NCI-H1436 (cell line): ENCODE results near the gene RPL23.

Experiments used
- DNase-seq: peaks from one replicate; lab custom pipeline; 2025; lab: John Stamatoyannopoulos, UW

The RPL23 gene

DNA sequence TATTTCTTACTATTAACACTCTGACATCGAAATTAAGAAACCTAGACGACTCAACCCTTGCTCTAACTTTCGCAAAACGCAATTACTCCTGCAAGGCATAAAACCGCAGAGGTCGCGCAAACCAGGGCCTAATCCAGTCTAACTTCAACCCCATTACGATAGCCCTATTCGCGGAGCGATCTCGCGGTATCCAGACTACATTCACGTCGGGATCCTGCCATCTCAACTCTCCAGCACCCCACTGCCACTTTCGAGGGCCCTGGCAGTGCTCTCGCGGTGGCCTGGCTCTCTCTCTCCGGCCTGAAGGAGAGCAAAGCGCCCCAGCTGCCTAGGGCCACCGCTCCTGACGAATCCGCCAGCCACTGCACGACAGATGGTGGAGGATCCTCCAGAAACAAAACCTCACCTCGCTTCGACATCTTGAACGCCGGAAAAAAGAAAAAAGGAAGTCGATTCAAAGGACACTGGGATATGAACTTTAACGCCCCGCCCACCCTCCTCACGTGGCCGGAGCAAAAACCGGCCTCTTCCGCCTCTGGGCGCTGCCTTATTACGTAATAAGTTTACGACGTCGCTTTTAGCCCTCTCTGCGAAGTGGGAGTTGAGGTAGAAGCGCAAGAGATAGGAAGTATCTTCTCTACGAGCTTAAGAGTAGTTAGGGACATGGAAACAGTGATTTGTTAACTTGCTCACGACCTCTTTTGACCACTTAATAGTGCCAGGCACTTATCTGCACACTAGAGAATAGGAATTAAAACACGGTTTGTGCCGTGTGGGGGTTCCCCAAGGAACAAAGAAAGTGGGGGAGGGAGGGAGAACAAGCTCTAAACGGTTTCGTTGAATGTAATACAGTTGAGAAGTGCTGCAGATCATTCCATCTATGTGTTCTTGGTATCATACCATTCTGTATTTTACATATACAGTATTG, at the start of gene RPL23:
TSS of gene RPL23 (minus strand) at position 430 of the 928 bp plus-strand sequence. CDS start at position 419, 11 bp downstream.
- peak; percentile 99 for DNase-seq

DNA sequence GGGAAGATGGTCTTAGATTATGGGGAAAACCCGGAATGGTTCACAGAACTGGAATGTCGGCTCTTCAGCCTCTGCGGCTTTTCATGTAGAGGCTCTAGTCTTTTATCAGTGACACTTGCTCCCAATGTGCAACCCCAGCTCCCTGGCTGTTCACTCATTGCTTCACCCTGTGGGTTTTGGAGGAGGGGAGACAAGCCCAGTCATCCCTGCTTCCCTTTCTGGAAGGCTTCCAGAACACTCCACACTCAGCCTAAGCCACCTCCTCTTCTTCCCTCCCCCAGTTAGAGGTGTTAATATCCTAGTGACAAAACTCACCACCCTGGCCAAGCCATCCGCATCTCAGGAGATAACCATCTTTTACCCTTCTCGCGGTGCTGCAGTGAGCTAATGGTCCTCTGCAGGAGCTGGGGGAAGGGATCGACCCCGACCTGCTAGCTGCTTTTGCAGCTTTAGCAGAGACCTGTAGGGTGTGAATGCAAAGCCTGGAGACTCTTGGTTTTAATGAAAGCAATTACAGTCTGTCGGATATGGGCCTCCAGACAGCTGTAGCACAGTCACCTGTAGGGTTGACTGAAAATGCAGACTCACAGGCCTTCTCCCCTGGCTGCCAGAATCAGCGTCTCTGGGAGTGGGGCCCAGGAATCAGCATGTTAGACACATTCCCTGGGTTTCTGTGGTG, 47.6 kb upstream of the RPL23 start:
- DNase-seq, result no peak

DNA sequence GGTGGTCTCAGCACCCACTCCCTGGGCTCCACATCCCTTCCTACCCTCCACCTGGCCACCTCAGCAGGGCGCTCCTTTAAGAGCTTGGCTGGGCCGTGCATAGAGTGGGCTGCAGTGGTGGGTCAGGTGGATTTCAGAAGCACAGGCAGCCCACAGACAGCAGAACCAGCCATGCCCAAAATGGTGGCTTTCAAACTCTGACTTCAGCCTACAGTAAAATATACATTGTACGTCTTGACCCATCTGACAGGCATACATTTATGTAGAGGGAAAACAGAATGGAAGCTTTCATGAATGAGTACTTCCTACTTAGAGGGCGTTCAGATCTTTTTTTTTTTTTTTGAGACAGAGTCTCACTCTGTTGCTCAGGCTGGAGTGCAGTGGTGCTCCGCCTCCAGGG, 45.9 kb upstream of the RPL23 start:
- no peak for DNase-seq

DNA sequence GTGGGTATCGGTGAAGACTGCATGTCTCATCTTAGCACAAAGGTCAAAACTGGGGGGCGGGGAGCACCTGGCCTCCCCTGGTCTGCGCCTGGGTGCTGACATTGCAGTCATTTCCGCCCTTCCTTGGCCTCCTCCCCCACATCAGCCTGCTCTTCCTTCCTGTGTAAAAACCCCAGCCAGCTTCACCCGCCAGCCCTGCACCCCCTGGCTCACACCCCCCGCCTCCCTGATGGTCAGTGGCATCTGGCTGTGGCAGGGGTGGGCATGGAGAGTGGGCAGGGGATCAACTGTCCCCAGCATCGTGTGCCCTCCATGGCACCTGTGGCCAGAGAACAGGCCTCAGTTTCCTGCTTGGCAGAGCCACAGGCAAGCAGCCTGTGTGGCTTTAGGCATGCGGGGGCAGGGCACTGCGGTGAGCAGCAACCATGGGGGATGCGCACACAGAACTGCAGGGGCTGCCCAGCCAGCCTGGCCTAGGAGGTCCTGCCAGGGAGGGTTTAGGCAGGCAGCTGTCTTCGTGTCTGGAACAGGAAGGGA, 45.4 kb upstream of the RPL23 start:
- DNase-seq, result no peak

DNA sequence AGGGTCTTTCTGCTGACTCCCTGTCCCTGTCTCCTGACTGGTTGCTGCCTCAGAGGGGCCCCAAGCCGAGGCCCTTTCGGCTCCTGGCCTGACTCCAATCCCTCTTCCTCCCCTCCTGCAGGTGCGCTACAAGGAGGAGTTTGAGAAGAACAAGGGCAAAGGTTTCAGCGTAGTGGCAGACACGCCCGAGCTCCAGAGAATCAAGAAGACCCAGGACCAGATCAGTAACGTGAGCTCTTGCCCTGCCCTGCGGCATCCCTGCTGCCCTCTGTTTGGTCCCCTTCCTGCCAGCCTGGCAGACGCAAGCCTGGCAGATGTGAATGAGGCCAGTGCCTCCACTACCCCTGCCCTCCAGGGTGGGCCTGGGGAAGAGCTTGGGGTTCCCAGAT, 44.8 kb upstream of the RPL23 start:
- DNase-seq, result no peak

DNA sequence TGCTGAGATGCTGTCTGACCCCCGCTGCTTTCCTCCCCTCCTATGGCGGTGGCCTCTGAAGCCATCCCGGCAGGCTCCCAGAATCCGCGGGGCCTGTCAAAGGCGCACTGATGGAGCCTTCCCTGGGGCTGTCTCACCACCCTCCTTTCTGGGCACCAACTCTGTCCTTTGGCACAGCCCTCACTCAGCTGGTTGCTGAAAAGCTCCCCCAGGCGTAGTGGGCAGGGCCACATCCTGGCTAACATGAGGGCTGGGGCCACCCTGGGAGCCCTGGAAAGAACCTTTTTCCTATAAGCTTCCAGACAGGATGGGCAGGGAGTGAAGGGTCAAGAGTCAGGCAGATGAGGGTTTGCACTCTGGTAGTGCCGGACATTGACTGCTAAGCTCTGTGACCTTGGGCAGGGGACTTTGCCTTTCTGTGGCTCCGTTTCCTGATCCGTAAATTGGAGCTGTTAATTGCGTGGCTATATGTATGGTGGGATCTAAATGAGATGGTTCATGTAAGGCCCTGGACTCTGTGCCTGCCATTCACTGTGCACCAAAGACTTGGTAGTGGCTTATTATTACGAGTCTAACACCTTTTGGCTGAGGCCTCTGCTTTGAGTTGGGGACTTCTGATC, 44.3 kb upstream of the RPL23 start:
- DNase-seq, result no peak

DNA sequence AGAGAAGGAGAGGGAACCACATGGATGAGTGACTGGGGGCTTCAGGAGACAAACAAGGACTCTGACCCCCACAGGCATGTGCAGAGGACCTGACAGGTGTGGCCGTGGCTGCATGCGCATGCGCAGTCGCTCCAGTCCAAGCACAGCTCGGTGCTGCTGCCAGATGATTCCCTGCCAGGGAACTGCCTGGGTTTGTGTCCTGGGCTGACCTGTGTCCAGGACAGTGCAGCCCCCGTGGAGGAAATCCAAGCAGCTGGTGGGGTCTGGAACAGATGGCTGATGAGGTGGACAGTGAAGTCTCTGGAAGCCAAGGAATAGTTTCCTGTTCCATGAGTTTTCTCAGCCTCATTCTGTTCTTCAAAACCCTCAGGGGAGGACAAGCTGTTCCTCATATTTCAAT, 43.7 kb upstream of the RPL23 start:
- DNase-seq, result no peak

DNA sequence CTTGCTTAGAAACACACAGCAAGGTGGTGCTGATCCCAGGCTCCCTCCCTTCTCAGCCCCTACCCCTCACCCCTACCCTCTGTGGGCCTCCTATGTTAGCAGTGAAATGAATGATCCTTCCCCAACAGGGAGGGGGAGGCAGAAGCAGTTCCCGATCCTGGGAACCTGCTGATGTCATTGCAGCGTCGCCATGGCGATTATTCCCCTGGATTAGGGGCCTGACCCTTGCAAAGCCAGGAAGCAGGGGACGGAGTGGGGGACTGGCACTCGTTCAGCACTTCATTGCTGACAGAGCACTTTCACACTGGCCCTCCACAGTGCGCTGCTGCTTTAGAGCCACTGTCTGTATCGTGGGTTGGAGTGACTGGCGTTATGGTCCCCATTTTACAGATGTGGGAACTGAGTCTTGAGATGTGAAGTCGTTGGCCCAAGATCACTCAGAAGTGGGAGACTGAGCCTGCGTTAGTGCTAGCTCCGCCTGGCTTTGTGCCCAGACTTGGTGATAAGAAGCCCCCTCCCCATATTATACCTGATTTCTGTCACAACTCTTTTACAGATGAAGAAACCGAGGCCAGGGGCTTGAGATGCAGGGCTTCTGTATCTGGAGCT, 42.9 kb upstream of the RPL23 start:
- no peak for DNase-seq

DNA sequence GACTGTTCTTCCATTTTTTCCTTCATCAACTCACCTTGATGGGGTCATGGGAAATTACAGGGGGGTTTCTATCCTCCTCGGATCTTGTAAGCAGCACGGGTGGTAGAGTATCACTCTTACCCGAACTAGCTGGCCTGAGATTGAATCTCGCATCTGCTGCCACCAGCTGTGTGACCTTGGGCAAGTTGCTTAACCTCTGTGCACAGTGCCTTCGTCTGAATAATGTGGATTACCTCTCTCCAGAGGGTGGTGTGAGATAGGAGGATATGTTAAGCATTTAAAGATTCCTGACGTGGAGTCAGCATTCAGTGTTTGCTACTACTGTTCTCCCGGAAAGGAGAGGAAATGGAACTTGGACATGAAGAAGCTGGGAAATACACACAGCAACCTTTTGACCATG, 40.8 kb upstream of the RPL23 start:
- no peak for DNase-seq

DNA sequence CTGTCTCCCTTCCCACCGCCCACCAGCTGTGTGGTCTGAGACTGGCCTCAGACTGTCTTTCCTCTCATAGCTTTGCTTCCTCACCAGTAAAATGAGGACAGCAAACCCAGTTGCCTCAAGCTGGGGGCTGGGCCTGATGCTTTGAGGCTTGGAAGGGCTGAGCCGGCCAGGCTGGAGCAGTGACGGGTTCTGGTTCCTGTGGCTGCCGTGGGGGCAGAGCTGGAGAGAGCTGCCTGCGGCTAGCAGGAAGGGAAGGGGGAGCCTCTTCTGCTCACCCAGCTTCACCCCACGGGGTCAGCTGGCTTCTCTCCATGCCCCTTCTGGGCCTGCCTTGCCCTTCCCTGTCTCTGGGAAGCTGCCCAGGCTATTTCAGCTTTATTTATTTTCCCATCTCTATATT, 40.1 kb upstream of the RPL23 start:
- DNase-seq, result no peak

DNA sequence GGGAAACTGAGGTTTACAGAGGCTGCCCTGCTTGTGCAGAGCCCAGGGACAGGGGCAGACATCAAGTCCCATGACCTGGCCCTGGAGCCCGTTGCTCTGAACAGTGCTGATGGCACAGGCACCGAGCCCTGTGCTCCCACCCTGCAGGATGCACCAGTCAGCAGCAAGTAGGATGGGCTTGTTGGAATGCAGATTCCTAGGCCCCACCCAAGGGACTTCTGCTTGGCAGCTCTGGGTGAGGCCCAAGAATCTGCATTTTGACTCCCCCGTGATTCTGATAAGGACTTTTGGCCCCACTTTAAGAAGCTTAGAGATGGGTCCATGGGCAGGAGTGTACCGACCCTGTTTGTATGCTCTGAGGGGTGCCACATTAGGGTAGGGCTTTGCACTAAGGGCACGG, 39.6 kb upstream of the RPL23 start:
- DNase-seq, result no peak

DNA sequence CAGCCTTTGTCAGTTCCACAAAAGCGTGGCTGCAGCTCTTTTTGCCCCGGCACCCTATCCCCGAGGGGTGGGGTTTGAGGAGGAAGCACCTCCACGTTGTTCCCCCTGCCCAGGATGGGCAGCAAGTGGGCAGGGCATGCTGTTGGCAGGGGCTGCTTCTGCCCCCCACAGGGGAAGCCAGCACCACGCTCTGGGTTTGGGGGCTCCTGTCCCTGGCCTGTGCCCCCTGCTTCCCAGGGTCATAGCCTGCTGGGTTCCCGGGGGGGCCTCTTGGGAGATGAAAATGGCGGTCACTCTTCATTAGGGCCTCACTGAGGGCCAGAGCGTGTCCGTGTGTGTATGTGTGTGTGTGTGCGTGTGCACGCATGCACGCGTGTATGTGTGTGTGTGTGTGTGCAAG, 39.1 kb upstream of the RPL23 start:
- DNase-seq, result no peak

DNA sequence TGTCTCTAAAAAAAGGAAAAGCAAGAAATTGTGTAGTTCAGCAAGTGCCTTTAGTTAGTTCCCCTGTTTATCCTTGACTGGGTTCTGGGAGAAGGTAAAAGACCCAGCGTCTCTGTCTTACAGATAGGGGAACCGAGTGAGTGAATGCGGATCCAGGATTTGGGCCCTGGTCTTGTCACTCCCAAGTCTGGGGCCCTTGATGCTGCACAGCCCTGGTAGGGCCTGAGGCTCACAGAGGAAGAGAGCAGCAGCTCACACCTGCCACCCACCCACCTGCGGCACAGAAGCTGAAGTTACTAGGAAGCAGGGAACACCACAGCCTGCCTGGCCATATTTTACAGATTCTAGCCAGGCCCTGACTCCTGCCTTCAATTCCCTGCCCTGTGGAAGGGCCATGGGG, 38.6 kb upstream of the RPL23 start:
- no peak for DNase-seq

DNA sequence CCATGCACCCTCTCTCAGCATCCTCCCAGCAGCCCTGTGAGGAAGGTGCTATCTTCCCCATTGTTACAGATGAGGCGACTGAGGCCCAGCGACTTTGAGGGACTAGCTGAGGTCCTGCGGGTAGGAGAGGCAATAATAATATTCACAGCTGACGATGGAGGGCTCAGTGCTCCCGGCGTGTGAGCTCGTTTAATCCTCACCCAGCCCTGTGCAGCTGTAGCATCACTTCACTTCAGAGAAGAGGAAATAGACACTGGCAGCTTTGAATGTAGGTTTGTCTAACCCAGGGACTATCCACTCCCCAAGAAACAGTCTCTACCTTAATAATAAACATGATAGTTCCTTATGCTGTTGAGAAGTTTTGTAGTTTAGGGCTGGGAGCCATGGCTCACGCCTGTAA, 37.9 kb upstream of the RPL23 start:
- no peak for DNase-seq

DNA sequence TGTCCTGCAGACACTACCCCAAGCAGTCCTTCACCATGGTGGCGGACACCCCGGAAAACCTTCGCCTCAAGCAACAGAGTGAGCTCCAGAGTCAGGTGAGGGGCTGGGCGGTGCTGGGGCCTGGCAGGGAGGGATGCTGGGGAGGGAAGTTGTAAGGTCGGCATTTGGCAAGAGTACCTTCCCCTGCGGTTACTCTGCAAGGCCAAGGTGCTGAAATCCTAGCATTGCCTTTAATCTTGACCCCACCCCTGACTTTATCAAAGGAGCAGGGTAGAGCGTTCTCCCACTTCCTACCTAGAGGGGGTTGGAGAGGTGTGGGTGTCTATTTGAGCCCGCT, 36.9 kb upstream of the RPL23 start:
- no peak for DNase-seq

DNA sequence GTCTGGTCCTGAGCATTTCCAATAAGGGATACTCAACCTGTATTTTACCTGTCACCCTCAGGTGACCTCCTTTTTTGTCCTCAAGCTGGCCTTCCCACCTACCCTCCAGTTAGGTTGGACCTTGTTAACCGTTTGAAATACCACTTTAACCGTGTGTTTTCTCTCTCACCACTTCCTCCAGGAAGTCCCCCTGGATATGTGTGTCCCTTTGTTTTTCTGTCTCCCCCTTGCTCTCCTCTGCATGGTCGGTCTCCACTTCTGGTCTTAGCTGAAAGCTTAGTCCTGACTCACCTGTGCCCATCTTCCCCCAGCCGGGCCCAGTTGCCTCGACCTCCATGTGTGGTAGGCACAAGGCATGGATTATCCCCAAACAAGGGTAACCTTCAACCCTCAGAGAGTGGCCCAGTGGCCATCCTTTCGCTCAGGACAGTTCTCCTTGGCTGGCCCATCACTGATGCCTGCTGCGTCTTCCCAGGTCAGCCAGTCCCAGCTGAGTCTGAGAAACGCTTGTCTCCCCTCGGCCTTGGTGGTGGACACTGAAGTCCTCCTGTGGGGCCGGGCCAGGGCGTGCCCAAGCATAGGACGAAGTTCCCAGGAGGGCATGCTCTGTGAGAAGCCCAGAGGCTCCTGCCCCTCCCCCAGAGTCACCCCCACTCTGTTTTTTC, 36.4 kb upstream of the RPL23 start:
- no peak for DNase-seq

DNA sequence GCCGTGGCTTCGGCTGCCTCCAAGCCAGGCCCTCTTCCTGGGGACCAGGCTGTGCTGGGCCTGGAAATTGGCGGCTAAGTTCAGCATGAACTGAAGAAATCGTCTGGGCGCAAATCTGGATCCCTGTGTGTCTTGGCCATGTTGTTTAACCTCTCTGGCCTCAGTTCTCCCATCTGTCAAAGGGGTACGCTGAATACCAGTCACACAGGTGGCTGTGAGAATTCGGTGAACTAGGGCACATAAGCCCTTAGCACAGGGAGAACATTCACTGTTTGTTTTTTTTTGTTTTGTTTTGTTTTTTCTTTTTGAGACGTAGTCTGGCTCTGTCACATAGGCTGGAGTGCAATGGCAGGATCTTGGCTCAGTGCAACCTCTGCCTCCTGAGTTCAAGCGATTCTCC, 35.3 kb upstream of the RPL23 start:
- DNase-seq, result no peak

DNA sequence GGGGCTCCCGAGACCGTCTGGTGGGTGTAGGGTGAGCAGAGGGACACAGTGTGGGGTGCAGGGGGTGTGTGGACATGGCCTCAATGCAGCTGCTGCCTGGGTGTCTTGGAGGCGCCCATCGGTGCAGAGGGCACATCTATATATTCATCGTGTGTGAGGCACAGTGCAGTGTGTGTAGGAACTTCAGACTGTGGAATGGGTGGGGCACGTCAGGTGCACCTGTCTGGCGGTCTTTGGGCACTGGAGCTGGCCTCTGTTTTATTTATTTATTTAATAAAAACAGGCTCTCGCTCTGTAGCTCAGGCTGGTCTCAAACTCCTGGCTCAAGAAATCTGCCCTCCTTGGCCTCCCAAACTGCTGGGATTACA, 33.1 kb upstream of the RPL23 start:
- DNase-seq, result no peak

DNA sequence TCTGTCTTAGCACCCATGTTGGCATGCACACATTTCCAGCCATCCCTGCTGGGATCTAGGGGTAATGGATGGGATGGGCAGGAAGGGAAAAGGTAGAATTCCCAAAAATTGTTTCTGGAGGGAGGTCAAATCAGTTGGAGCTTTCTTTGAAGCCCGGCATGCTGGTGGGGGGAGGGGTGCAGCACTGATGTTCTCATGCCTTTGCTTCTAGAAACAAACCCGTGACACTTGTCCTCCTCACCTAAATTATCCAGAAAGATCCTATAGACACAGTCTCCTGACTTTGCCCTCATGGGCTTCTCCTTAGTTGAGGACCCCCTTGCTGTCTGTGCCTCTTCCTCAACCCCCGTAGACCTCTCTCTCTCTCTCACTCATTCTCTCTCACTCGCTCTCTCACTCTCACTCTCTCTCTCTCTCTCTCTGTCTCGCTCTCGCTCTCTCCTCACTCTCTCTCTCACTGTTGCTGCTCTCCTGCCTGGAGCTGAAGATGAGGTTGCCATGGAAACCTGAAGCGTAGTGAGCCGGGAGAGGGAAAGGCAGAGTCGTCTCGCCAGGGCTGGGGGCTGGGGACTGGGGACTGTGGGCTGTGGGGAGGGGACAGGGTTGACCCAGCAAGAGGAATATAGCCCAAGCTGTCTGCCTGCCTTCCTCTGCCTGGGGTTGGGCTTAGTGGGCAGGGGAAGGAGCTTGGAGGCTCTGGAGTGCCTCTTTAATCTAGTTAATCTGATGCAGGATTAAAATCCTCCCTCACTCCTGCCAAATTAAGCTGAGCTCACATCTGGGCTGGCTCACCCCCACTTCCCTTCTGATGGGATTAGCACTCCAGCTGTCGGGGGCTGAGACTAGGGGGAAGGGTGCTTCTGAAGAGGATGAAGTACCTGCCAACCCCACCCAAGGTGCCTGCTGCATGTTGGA, 32.5 kb upstream of the RPL23 start:
- DNase-seq, result no peak

DNA sequence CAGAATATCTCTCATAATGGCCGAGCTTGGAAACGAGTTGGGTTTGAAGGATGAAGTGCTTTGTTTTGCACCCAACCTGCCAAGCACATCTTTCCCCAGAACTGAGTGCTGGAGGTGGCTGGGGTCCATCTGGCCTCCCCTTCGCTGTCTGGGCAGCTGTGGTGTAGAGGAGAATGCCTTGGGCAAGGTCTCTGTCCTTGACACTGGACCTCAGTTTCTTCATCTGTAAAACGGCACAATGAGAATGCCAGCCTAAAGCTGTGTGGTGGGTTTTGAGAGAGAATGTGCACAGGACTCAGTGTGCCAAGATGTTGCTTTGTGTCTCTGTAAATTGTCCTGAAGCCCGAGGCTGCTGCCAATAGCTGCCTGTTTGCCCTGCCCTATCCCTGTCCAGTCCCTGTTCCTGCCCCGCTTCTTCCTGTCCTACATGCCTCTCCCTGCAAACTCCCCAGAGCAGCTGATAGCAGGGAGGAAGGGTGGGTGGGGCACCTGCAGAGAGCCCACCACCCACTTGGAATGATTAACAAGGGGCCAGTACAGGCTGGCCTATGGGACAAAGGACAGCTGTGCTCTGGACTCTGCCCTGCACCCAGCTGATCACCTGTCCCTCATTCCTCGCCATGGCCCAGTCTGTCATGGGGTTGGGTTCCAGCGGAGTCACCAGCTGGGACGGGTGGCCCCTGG, 31.7 kb upstream of the RPL23 start:
- no peak for DNase-seq
